Thyroid gland (tissue), 4 donors: Measurements from ENCODE around the gene PDZRN3. TPM values are rescaled to one million over a fixed set of nuclear protein-coding genes. Genes with fewer than 3 reads are reported as not detected.

ENCODE experiments used
- DNase-seq, 2 donors: peaks; one replicate each; pipeline ENCODE4 v3.0.0-alpha.2; 2019
- H3K27ac ChIP-seq, 3 donors: fragments of 200-600 bp; sonication (generic); 1 replicate in 2 of 3; 2 replicates in 1 of 3; pipeline ENCODE4 v1.5.1; 2016 to 2019; ENCODE audit warnings: mild to moderate bottlenecking in 1 of 3, moderate library complexity in 1 of 3
- H3K27me3 ChIP-seq: fragments of 200-600 bp; sonication (generic); one replicate; pipeline ENCODE4 v1.5.1; 2019
- H3K36me3 ChIP-seq, 2 donors: fragments of 200-600 bp; sonication (generic); one replicate each; pipeline ENCODE4 v1.5.1; 2016 to 2019
- H3K4me1 ChIP-seq, 2 donors: fragments of 200-600 bp; sonication (generic); one replicate each; pipeline ENCODE4 v1.5.1; 2017 to 2019
- H3K4me3 ChIP-seq, 3 donors: fragments of 200-600 bp; sonication (generic); replicated peaks in 1 of 3; 1 replicate in 2 of 3; 2 replicates in 1 of 3; pipeline ENCODE4 v1.5.1; 2016; ENCODE audit warnings: mild to moderate bottlenecking in 1 of 3
- H3K9me3 ChIP-seq: fragments of 200-600 bp; sonication (generic); one replicate; pipeline ENCODE4 v1.5.1; 2017
- CTCF ChIP-seq, 6 experiments: fragments of 200-600 bp in 3 of 6; fragments of 450-650 bp in 3 of 6; sonication (generic) in 3 of 6; IDR thresholded peaks; one replicate each; pipeline ENCODE4 v1.5.1; 2016 to 2019; ENCODE audit warnings: antibody characterized with exemption in 6 of 6, mild to moderate bottlenecking in 2 of 6, inconsistent platforms in 1 of 6, moderate library complexity in 1 of 6
- POLR2A ChIP-seq, 2 donors: fragments of 450-650 bp; IDR thresholded peaks; one replicate each; pipeline ENCODE4 v1.6.1; 2017; ENCODE audit warnings: antibody characterized with exemption in 2 of 2, mild to moderate bottlenecking in 2 of 2, moderate library complexity in 1 of 2
- WGBS, 2 donors: methylation state at CpG; one replicate each; pipeline ENCODE4 v1.1.5; 2017; 5-methylcytosine and 5-hydroxymethylcytosine counted together
- intact Hi-C: fragments of 100-400 bp; cut with DNase I; formaldehyde crosslinking; loops from one replicate; pipeline ENCODE4 v1.15.1; 2023
- total RNA-seq, 4 donors: library from RNA; depleted of rRNA; stranded (reverse); fragments of >200 nt; gene quantifications; one replicate each; pipeline ENCODE4 v1.2.3, GENCODE V29; 2016

PDZRN3 gene
- total RNA-seq, 4 donors from 2014 or later: 4.4 to 8.3 (median 6.0) TPM

GRCh38 chr3:73581134-73581846 lies 43.5 kb downstream of the PDZRN3 start:
- TF ChIP-seq CTCF (IDR thresholded peaks at IDR 0.05) (no peak), POLR2A (IDR thresholded peaks at IDR 0.05) (no peak)
- intact Hi-C loops: no loop called here
- no peaks in the 10 kb centered on the region for H3K27me3 ChIP-seq
- H3K36me3 ChIP-seq: no peaks in the 10 kb centered on the region
- DNase-seq: no peak
- H3K4me1 ChIP-seq: no peaks in the 10 kb centered on the region
- H3K27ac ChIP-seq: no peak overlapping the region
- 94 to 96% methylated on average over 2 of the region's 2 CpGs for WGBS, 2 donors
- H3K4me3 ChIP-seq: no peak overlapping the region
- no peaks in the 10 kb centered on the region for H3K9me3 ChIP-seq

DNA sequence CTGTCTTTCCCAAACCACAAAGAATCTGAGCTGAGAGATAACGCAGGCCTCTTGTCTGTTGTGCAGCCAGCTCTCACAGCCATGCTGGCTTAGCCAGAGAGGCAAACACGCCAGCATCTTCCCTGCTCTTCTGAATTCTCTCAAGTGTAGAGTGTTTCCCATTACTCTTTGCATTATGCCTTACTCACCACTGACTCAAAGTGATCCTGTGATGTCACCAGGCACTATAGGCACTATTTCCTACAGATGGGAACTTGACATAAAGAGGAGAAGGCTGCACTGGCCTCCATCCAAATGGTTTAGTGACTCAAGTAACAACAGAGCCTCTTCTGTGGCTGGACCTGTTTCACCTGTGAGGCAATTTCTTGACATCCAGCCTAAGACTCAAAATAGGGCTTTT lies 44.4 kb downstream of the PDZRN3 start:
- H3K27ac ChIP-seq: no peak overlapping the region
- intact Hi-C loops: no loop called here
- no peak for TF ChIP-seq CTCF (IDR thresholded peaks at IDR 0.05)
- TF ChIP-seq POLR2A (IDR thresholded peaks at IDR 0.05): no peak
- no peak for DNase-seq
- no peaks in the 10 kb centered on the region for H3K36me3 ChIP-seq
- no peaks in the 10 kb centered on the region for H3K9me3 ChIP-seq
- H3K27me3 ChIP-seq: no peaks in the 10 kb centered on the region
- no peak overlapping the region for H3K4me3 ChIP-seq
- WGBS, 2 donors: 45 to 56% methylated on average over 2 of the region's 2 CpGs
- no peaks in the 10 kb centered on the region for H3K4me1 ChIP-seq

DNA sequence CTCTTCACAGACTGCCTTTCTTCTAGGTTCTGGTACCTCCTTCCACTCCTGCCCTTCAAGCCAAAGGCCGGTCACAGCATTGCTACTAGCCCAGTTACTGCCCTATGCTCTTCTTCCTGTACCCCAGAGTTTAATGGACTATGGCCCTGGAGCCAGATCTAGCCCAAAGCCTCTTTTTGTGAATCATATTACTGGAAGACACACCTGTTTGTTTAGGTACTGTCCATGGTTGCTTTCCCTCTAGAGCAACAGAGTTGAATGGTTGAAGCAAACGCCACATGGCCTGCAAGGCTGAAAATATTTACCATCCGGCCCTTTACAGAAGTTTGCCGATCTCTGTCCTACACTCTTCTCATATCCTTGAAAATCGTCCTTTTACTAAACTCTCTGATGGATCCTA lies 47.0 kb downstream of the PDZRN3 start:
- 92 to 95% methylated on average over 5 of the region's 5 CpGs for WGBS, 2 donors
- Histone ChIP-seq H3K27me3 (no peaks in the 10 kb centered on the region), H3K4me1 (no peaks in the 10 kb centered on the region), H3K4me3 (no peak overlapping the region), H3K9me3 (no peaks in the 10 kb centered on the region), H3K36me3 (no peaks in the 10 kb centered on the region), H3K27ac (no peak overlapping the region)
- intact Hi-C loops: no loop called here
- DNase-seq: no peak
- TF ChIP-seq POLR2A (IDR thresholded peaks at IDR 0.05): no peak
- TF ChIP-seq CTCF (IDR thresholded peaks at IDR 0.05): no peak

DNA sequence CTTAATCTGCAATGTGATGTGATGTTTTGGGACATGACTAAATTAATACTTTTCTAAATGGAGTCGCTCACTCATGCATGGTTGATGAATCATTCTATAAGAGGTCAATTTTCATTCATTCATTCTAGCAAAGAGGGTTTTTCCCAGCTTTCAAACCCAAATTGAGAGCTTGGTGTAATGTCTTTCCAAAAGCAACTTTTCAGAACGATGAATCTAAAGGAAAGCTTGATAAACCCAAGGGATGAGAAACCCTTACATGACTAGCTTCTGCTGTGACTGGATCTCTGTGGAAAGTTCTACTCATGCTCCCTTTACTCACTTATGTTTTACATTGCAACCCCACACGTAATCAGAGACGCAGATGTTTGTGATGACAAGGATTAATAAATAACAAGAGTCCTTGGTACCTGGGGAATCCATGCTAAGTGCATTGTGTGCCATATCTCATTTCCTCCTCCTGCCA lies 47.7 kb downstream of the PDZRN3 start:
- Histone ChIP-seq H3K27ac (no peak overlapping the region), H3K36me3 (no peaks in the 10 kb centered on the region), H3K4me3 (no peak overlapping the region), H3K4me1 (no peaks in the 10 kb centered on the region), H3K9me3 (no peaks in the 10 kb centered on the region), H3K27me3 (no peaks in the 10 kb centered on the region)
- DNase-seq: no peak
- WGBS, 2 donors: 73 to 85% methylated on average over 4 of the region's 4 CpGs
- intact Hi-C loops: no loop called here
- no peak for TF ChIP-seq POLR2A (IDR thresholded peaks at IDR 0.05)
- TF ChIP-seq CTCF (IDR thresholded peaks at IDR 0.05): no peak

GRCh38 chr3:73575953-73576352 lies 48.8 kb downstream of the PDZRN3 start:
- Histone ChIP-seq H3K4me3 (no peak overlapping the region), H3K4me1 (no peaks in the 10 kb centered on the region), H3K27ac (no peak overlapping the region), H3K27me3 (no peaks in the 10 kb centered on the region), H3K9me3 (no peaks in the 10 kb centered on the region), H3K36me3 (no peaks in the 10 kb centered on the region)
- intact Hi-C loops: no loop called here
- TF ChIP-seq CTCF (IDR thresholded peaks at IDR 0.05): no peak
- no peak for TF ChIP-seq POLR2A (IDR thresholded peaks at IDR 0.05)
- WGBS, 2 donors: 93% methylated on average over 3 of the region's 3 CpGs
- no peak for DNase-seq
